ENCODE results near the gene HYOU1. TPM values are rescaled to one million over a fixed set of nuclear protein-coding genes. Genes with fewer than 3 reads are reported as not detected.

HYOU1 gene
- total and polyA plus RNA-seq, 2 of the 8 experiments (the other 6 are each of a cell fraction or from before 2014, with no cell fraction given) = 239 to 295 TPM

GRCh38 chr11:119029069-119029339, 28.0 kb downstream of the HYOU1 start:
- Histone ChIP-seq H2BK20ac (ENCODE audit: low read length) (no peak overlapping the region), H3K23ac (ENCODE audit: insufficient read length) (no peak overlapping the region), H3K18ac (ENCODE audit: extremely low read depth, low read length) (no peak overlapping the region), H3K27ac (ENCODE audit: low read depth, low read length) (no peak overlapping the region), H2BK120ac (replicated peaks; ENCODE audit: low read depth, low read length) (no peak overlapping the region), H3K4me2 (ENCODE audit: insufficient read depth in 1 of 2, low read depth in 2 of 2, low read length in 2 of 2) (peak overlapping the region; percentile 81 to 82), H3K4me1 (replicated peaks in 1 of 4; ENCODE audit: control insufficient read depth in 3 of 4, insufficient read depth in 4 of 4, low read length in 3 of 4) (peaks cover 6 to 13% (median 10%) of the 10 kb centered on the region in 4 experiments), H3K36me3 (ENCODE audit: control insufficient read depth in 2 of 4, insufficient read depth in 4 of 4, low read length in 3 of 4) (peaks cover 7 to 45% (median 24%) of the 10 kb centered on the region in 4 experiments), H2BK15ac (ENCODE audit: low read length) (0 out of 2 replicates have a peak overlapping the region, but pooled peaks have one; percentile 32), H3K9ac (replicated peaks in 1 of 4; ENCODE audit: extremely low read depth in 1 of 4, low read depth in 3 of 4, low read length in 3 of 4) (peak overlapping the region in 3 of 4 experiments; percentile 17 to 91 (median 20); a peak in 4 of 7 replicates), H3K14ac (ENCODE audit: insufficient read length) (no peak overlapping the region), H2BK5ac (ENCODE audit: low read depth, low read length) (no peak overlapping the region), H3K79me2 (ENCODE audit: control insufficient read depth in 1 of 2, insufficient read depth in 2 of 2, low read length in 2 of 2) (peaks cover 0 to 19% of the 10 kb centered on the region in 2 experiments; a peak in 1 of 4 replicates), H4K5ac (ENCODE audit: insufficient read length, low read depth, low read length) (no peak overlapping the region), H3K79me1 (ENCODE audit: low read depth, low read length) (peaks cover 15% of the 10 kb centered on the region), H4K91ac (replicated peaks; ENCODE audit: insufficient read length, low read length) (peak overlapping the region; percentile 30), H3K23me2 (ENCODE audit: low read depth, low read length) (peaks cover 7% of the 10 kb centered on the region; the same call in 1 of the 2 replicates), H3K56ac (replicated peaks; ENCODE audit: insufficient read length, low read depth, low read length) (no peak overlapping the region), H2AK5ac (ENCODE audit: low read depth, low read length) (no peak overlapping the region), H4K8ac (ENCODE audit: extremely low read depth, insufficient read depth, low read length) (no peak overlapping the region), H2AFZ (ENCODE audit: low read length) (no peak overlapping the region), H4K20me1 (replicated peaks in 1 of 2; ENCODE audit: control insufficient read depth in 1 of 2, insufficient read depth in 2 of 2, low read length in 2 of 2) (peaks cover 3 to 16% of the 10 kb centered on the region in 2 experiments), H2BK12ac (ENCODE audit: low read depth, low read length) (0 out of 2 replicates have a peak overlapping the region, but pooled peaks have one; percentile 10), H3K9me3 (ENCODE audit: insufficient read depth in 2 of 2, low read depth in 1 of 2, low read length in 1 of 2) (no peaks in the 10 kb centered on the region), H3K4me3 (ENCODE audit: extremely low read depth in 1 of 4, insufficient read depth in 2 of 4, low read depth in 3 of 4, low read length in 4 of 4) (peak overlapping the region; percentile 64 to 84 (median 74); a peak in 5 of 8 replicates), H3K27me3 (replicated peaks in 1 of 4; ENCODE audit: control insufficient read depth in 3 of 4, extremely low read depth in 1 of 4, insufficient read depth in 3 of 4, low read length in 3 of 4) (no peaks in the 10 kb centered on the region), H3K4ac (replicated peaks; ENCODE audit: insufficient read length, low read depth, low read length) (no peak overlapping the region)
- 90% methylated on average over 1 of the region's 1 CpG; no CpG with 5 or more reads in 1 of the 2 experiments for WGBS, 2 experiments (ENCODE audit: extremely low coverage in 1 of 2, insufficient coverage in 1 of 2, insufficient read length in 1 of 2, insufficient replicate concordance in 2 of 2, low coverage in 1 of 2, low lambda C conversion rate in 2 of 2, missing lambda C conversion rate in 1 of 2)
- TF ChIP-seq SP2 (IDR thresholded peaks at IDR 0.05; ENCODE audit: low read length) = no peak
- no peak for TF ChIP-seq YY1 (IDR thresholded peaks at IDR 0.05; ENCODE audit: low read depth, low read length)
- no peak for TF ChIP-seq CBX8 (IDR thresholded peaks at IDR 0.05; ENCODE audit: borderline replicate concordance, low read depth, low read length)
- no peak for TF ChIP-seq CTBP2 (IDR thresholded peaks at IDR 0.05; ENCODE audit: borderline replicate concordance, insufficient read depth, insufficient read length, low read length)
- no peak for TF ChIP-seq FOSL1 (IDR thresholded peaks at IDR 0.05; ENCODE audit: insufficient read depth, low read depth, low read length)
- no peak for TF ChIP-seq SIN3A (conservative IDR thresholded peaks at IDR 0.05 in 1 of 2, IDR thresholded peaks at IDR 0.05 in 1 of 2; ENCODE audit: low read depth in 1 of 2, low read length in 2 of 2)
- no peak for TF ChIP-seq RAD21 (IDR thresholded peaks at IDR 0.05 in 1 of 2, conservative IDR thresholded peaks at IDR 0.05 in 1 of 2; ENCODE audit: low read depth in 2 of 2, low read length in 2 of 2)
- TF ChIP-seq TCF12 (IDR thresholded peaks at IDR 0.05; ENCODE audit: low read depth, low read length) = no peak
- TF ChIP-seq MAX (IDR thresholded peaks at IDR 0.05) = no peak
- TF ChIP-seq SAP30 (IDR thresholded peaks at IDR 0.05; ENCODE audit: insufficient read depth, insufficient replicate concordance, low read length) = no peak
- TF ChIP-seq TEAD4 (IDR thresholded peaks at IDR 0.05; ENCODE audit: low read depth, low read length) = no peak
- no peak for TF ChIP-seq TAF7 (optimal IDR thresholded peaks at IDR 0.05; ENCODE audit: borderline replicate concordance, low read depth, low read length)
- ChIA-PET CTCF (ENCODE audit: partially characterized antibody) (interaction anchor here (1.5 to 3.1 kb wide), 3 partner anchors 10 to 101 kb away, joined by 4 to 12 read pairs (median 4); partner anchors contain the start of genes RPS25 and TRAPPC4), POLR2A (ENCODE audit: partially characterized antibody) (interaction anchor here (0.9 to 9.7 kb wide), 5 partner anchors 16 to 31 kb away, joined by 3 to 224 read pairs (median 5); partner anchors contain the start of genes HYOU1, RPS25 and TRAPPC4)
- FAIRE-seq (no peak), DNase-seq (ENCODE audit: low read depth in 1 of 2, low spot score in 2 of 2) (no peak)

Data from H1 (cell line).